ENCODE measurements around the gene EPB41L2.
"Not testable (repeated sequence)": the region's sequence is repeated elsewhere in the genome, so short reads cannot be mapped to it uniquely, and the experiment has no call there.

EPB41L2 gene

GRCh38 chr6:131003488-131004386 lies 59.3 kb downstream of the EPB41L2 start:
- DNase-seq (ENCODE audit: low read depth in 3 of 3), result no peak

DNA sequence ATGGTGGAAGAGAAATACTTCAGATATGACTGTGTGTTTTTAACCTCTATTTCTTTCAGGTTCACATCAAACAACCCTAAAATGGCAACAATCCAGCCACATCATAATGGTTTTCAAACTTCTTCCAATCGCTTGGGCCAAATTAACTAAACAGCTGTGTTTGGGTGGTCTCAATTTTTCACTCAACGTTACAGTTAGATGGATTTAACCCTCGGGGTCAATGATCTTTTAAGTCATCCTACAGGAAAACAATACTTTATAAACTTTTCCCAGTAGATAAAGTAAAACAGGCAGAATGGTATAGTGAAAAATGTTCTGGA lies 60.4 kb downstream of the EPB41L2 start:
- DNase-seq (ENCODE audit: low read depth in 3 of 3), result no peak

DNA sequence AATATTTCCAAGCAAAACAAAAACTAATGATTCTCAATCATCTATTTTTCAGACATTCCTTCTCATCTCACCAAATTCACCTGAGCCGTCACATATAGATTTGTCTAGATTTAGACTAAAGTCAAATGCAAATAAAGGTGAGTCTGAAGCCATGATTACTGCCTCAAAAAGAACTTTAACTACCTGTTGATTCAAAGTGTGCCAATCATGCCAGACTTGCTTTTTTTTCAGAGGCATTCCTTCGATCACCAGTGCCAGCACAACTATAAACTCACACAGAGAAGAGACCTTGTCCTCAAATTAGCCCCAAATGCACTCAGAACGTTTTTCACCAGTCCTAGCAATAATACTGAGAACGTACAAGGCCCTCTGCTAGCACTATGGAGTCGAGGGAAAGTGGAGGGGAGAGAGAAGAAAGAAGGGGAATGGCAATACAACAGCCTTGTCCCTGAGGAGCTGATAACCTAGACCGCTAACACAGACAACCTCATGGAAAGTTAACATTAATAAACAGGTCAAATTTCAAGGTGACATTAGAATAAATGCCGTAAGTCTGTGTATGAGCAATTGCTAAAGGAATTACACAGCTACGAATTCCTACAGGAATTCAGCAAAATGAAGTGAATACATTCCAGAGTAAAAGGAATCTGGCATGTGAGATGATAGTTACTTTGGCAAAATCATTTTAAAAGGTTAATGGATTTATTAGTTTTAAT lies 60.9 kb downstream of the EPB41L2 start:
- no peak for DNase-seq (ENCODE audit: low read depth in 3 of 3)

DNA sequence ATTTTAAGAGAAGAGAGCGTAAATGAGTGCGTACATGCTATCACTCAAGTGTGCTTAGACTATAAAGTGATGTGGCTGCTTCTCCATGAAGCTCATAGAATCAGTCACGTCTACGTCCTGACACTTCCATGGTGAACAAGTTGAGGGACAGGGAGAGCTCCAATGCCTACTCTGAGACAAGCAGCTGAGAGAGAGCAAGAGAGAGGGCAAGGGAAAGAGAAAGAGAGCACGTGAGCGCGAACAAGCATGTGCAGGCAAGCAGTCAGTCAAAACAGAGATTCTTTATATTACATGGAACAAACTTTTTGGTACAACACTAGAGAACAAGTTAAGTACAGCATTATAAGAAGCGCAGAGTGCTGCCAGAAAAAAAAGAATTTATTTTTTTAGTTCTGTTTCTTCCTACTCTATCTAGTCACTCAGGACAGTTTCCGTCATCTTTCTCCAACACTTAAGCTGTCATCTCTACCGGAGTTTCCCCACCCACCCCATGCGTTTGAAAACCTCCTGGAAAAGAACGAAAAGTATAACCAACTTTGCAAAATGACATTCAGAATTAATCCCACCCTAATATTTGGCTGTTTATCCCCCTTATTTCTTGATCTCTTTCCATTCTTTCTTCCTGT lies 61.8 kb downstream of the EPB41L2 start:
- DNase-seq (ENCODE audit: low read depth in 3 of 3), result no peak

DNA sequence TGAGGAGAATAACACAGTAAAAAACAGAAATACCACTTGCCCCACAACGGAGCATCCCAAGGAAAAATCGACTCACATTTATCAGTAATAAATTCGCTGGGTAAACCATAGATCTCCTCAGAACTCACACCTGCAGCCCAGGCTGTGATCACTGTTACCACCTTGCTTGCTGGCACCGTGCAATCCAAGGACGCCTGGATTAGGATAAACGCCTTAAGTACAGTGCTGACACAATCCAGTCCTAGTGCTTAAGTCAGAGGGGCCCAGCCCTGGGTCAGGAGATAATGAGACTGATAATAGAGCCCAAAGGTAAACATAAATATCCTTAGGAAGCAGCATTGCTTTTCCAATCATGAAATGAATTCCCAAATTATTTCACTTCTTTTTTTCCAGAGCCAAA lies 62.5 kb downstream of the EPB41L2 start:
- DNase-seq (ENCODE audit: low read depth in 3 of 3), result no peak

DNA sequence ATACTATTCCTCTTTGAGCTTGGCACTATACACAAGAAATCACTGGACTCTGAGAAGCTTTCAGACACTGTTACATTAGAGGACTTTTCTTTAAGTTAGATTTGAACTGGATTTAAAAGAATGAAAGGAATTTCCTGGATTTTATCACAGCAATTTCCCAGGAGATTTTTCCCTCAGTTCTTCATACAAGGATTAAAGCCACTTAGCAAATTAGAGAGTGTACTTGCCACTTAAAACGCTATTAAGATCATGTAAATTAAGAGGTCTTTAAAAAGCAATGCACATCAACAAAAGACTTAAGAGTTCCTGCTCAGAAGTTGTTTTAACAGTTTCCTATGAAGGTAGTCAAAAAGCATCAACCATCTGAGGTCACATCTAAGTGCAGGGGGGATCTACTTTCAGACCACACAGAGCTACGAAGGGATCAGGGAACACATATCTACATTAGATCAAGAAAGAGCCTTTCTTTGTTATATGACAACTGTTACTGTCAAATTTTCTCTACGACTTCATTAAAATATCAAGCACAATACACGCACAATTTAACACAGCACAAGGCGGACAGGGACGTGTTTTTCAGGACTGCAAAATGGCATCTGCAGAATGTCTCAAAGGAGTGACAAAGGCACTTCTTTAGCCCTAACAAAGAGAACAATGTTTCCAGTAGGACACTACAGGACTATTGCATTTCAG lies 65.8 kb downstream of the EPB41L2 start:
- no peak for DNase-seq (ENCODE audit: low read depth in 3 of 3)

DNA sequence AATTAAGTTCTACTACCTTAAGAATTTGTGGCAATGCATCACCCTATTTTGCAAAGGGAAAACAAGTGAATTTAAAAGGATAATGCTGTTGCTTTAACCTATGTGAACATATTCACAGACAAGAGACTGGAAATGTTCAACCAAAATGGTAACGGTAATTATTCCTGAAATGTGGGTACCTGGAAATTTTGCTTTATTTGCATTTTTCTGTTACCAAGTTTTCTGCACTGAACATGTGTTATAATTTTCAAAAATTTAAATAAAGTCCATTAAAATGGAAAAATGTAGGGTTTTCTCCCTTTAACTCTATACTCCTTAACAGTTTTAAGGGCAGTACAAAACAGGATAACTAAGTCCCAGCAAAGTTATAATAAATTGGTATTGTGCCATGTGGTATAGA lies 66.4 kb downstream of the EPB41L2 start:
- DNase-seq (ENCODE audit: low read depth in 3 of 3), result no peak

DNA sequence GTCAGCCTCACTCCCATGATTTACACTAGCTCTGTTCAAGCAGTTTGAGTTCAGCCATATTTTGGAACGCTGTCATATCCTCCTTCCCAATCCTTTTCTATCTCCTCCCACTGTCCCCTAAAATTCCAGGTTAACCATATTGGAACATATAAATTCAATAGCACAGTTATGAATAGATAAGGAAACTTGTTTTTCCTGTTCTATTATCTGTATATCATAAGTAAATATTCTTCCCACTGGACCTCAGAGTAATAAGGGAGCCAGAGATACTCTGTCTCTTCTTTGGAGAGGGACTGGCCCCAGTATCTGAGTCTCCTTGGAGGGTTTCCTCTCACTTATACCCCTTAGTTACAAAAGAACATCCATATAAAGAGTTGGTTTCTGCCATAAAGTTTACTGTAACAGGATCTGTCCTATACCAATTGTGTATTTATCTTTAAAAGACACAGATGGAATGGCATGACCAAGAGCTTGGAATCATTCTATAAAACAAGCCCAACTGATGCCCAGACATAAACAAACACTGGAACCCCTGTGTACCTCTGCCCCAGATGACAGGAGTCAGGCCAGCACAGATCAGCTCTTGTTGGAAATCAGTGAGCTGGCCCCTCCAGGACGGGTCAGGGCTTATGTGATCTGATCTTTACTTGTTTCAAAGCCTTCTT lies 67.1 kb downstream of the EPB41L2 start:
- DNase-seq (ENCODE audit: low read depth in 3 of 3), result no peak

DNA sequence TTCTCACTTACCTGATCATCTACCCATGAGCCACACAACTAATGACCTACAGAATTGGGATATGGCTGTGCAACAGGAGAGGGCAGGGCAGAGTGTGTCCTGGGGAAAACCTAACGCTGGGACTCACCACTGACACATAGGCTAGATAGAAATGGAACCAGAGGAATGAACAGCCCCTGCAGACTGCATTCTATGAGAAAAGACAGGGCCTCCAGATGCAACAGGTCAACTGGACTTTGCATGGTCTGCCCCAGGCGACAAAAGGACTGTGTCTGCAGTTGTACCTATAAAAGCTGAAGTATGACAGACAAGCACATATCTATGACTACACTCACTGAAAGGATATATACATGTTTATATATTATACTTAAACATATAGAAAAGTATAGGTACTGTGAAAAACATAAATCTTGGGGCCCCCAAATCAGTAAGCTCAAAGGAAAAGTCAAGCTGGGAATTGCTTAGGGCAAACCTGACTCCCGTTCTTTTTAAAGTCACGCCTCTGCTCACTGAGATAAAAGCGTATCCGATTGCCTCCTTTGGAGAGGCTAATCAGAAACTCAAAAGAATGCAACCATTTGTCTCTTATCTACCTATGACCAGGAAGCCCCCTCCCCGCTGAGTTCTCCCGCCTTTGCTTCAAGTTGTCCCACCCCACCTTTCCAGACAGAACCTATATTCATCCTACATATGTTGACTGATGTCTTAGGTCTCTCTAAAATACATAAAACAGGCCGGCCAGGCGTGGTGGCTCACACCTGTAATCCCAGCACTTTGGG lies 68.5 kb downstream of the EPB41L2 start:
- DNase-seq (ENCODE audit: low read depth in 3 of 3), result no peak

DNA sequence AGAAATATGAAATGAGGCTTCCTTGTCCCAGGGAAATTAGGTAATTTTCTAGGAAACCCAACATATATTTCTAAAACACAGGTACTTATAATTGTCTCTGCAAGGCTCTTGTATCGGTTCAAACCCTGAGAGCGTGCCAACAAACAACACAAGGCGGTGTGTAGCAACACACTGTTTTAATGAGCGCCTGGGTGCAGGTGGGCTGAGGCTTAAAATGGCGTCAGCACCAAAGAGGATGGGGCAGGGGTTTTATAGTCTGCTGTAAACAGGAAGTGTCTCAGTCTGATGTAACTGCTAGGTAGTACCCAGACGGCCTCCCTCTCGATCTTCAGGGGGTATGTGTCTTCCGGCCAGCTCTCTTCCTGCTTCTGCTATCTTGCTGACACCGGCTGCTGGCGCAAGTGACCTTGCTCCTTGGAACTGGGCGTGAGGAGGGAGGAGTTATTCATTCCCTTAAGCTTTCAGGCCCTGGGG lies 69.7 kb downstream of the EPB41L2 start:
- DNase-seq (ENCODE audit: low read depth in 3 of 3), result no peak

- DNase-seq (ENCODE audit: low read depth in 3 of 3), result no peak
These were observed 71.5 kb downstream of the EPB41L2 start for GRCh38 chr6:130991422-130992137.

- not testable (repeated sequence) for DNase-seq (ENCODE audit: low read depth in 3 of 3)
These were observed 75.5 kb downstream of the EPB41L2 start for GRCh38 chr6:130987539-130987938.

- DNase-seq (ENCODE audit: low read depth in 3 of 3), result no peak
These were observed 77.9 kb downstream of the EPB41L2 start for GRCh38 chr6:130985115-130985514.

- DNase-seq (ENCODE audit: low read depth in 3 of 3), result no peak
These were observed 80.0 kb downstream of the EPB41L2 start for GRCh38 chr6:130982941-130983456.

DNA sequence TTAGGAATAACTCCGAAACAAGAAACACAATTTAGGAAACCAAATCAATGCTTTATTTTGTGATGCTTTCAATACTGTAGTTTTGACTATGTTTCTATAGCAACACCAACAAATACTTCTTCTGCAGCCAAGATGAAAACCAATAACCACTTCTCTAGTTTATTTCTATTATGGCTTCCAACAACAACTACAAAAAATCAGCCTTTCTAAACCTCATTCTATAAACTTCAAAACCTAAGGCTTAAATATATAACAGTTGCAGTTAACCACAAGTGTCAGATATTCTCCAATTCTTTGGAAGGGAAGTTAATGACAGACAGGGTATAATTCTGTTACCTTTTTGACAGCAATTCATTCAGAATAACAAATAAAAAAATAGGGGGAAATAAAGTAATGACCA lies 80.9 kb downstream of the EPB41L2 start:
- no peak for DNase-seq (ENCODE audit: low read depth in 3 of 3)

GRCh38 chr6:130981409-130981808 lies 81.6 kb downstream of the EPB41L2 start:
- no peak for DNase-seq (ENCODE audit: low read depth in 3 of 3)

GRCh38 chr6:130980310-130981032 lies 82.6 kb downstream of the EPB41L2 start:
- no peak for DNase-seq (ENCODE audit: low read depth in 3 of 3)

- DNase-seq (ENCODE audit: low read depth in 3 of 3), result no peak
These were observed 84.2 kb downstream of the EPB41L2 start for GRCh38 chr6:130978660-130979396.

Data from stimulated activated CD4-positive, alpha-beta T cell treated with anti-CD3 and anti-CD28 coated beads, TNF-alpha, amount 100 ng/mL, for 4 hours (primary cell).